Ascending aorta (tissue), 2 donors: ENCODE results near the gene ADAMTS3. TPM values are rescaled to one million over a fixed set of nuclear protein-coding genes. Genes with fewer than 3 reads are reported as not detected.

Source experiments
- DNase-seq, 2 donors: peaks; one replicate each; pipeline ENCODE4 v3.0.0-alpha.2; 2019; ENCODE audit warnings: low spot score in 2 of 2
- H3K27ac ChIP-seq, 2 donors: fragments of 200-600 bp; sonication (generic); one replicate each; pipeline ENCODE4 v1.5.1; 2016 to 2017; ENCODE audit warnings: mild to moderate bottlenecking in 1 of 2
- H3K27me3 ChIP-seq: fragments of 200-600 bp; sonication (generic); one replicate; pipeline ENCODE4 v1.5.1; 2017
- H3K36me3 ChIP-seq, 2 donors: fragments of 200-600 bp; sonication (generic); one replicate each; pipeline ENCODE4 v1.5.1; 2016
- H3K4me1 ChIP-seq, 2 donors: fragments of 200-600 bp; sonication (generic); one replicate each; pipeline ENCODE4 v1.5.1; 2016 to 2017; ENCODE audit warnings: mild to moderate bottlenecking in 1 of 2
- H3K4me3 ChIP-seq, 2 donors: fragments of 200-600 bp; sonication (generic); one replicate each; pipeline ENCODE4 v1.5.1; 2016 to 2017; ENCODE audit warnings: mild to moderate bottlenecking in 1 of 2
- H3K9me3 ChIP-seq, 2 donors: fragments of 200-600 bp; sonication (generic); one replicate each; pipeline ENCODE4 v1.5.1; 2016
- CTCF ChIP-seq, 3 experiments: fragments of 200-600 bp in 2 of 3; fragments of 450-650 bp in 1 of 3; sonication (generic) in 2 of 3; IDR thresholded peaks; one replicate each; pipeline ENCODE4 v1.5.1; 2016 to 2019; ENCODE audit warnings: antibody characterized with exemption in 3 of 3, mild to moderate bottlenecking in 1 of 3, moderate library complexity in 1 of 3
- intact Hi-C: fragments of 100-400 bp; cut with DNase I; formaldehyde crosslinking; loops from one replicate; pipeline ENCODE4 v1.15.1; 2023
- total RNA-seq: library from RNA; depleted of rRNA; stranded (reverse); fragments of >200 nt; gene quantifications from one replicate; pipeline ENCODE4 v1.1.0, GENCODE V29; 2016

The ADAMTS3 gene
- total RNA-seq, 1 donor from 2014 or later: 2.2 TPM

GRCh38 chr4:72471816-72472215 lies 97.2 kb downstream of the ADAMTS3 start:
- intact Hi-C loops: no loop called here
- no peak overlapping the region for H3K27ac ChIP-seq
- H3K4me1 ChIP-seq: no peaks in the 10 kb centered on the region
- no peaks in the 10 kb centered on the region for H3K9me3 ChIP-seq
- no peak for TF ChIP-seq CTCF (IDR thresholded peaks at IDR 0.05)
- H3K27me3 ChIP-seq: no peaks in the 10 kb centered on the region
- H3K36me3 ChIP-seq: no peaks in the 10 kb centered on the region
- DNase-seq: no peak
- no peak overlapping the region for H3K4me3 ChIP-seq

GRCh38 chr4:72468904-72469502 lies 100.0 kb downstream of the ADAMTS3 start:
- intact Hi-C loops: loop anchor here (2.0 to 5.0 kb wide), 2 partner anchors 142 to 172 kb away; no protein-coding TSS in a partner anchor
- H3K27ac ChIP-seq: no peak overlapping the region
- no peak for DNase-seq
- no peaks in the 10 kb centered on the region for H3K4me1 ChIP-seq
- H3K36me3 ChIP-seq: no peaks in the 10 kb centered on the region
- no peaks in the 10 kb centered on the region for H3K27me3 ChIP-seq
- no peaks in the 10 kb centered on the region for H3K9me3 ChIP-seq
- H3K4me3 ChIP-seq: no peak overlapping the region
- peak; percentile 16 to 62 (median 32) for TF ChIP-seq CTCF (IDR thresholded peaks at IDR 0.05)

- Histone ChIP-seq H3K4me1 (no peaks in the 10 kb centered on the region), H3K36me3 (no peaks in the 10 kb centered on the region), H3K27ac (no peak overlapping the region), H3K4me3 (no peak overlapping the region), H3K9me3 (no peaks in the 10 kb centered on the region), H3K27me3 (no peaks in the 10 kb centered on the region)
- no peak for TF ChIP-seq CTCF (IDR thresholded peaks at IDR 0.05)
- DNase-seq: no peak
- intact Hi-C loops: loop anchor here (2.0 to 5.0 kb wide), 2 partner anchors 141 to 170 kb away; no protein-coding TSS in a partner anchor
Observed at GRCh38 chr4:72467633-72468032, 101.4 kb downstream of the ADAMTS3 start.

DNA sequence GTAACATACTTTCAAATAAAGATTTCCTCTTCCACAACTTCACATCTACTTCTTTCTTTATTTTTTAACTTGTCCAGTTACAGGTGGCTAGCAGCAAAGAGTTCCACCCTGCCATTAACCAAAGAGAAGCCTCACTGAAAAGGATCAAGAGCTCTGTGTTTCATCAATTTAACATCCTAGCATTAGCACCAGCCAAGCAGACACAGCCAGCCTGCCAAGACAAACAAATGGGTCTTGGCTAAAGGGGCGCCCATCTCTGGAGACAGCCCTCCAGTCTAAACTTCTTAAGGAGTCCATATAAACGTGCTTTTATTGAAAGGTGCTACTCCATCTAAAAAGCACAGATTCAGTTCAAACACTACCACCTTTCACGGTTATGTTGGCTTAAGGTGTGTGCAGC lies 105.3 kb downstream of the ADAMTS3 start:
- Histone ChIP-seq H3K27me3 (no peaks in the 10 kb centered on the region), H3K36me3 (no peaks in the 10 kb centered on the region), H3K27ac (no peak overlapping the region), H3K4me3 (no peak overlapping the region), H3K9me3 (no peaks in the 10 kb centered on the region), H3K4me1 (no peaks in the 10 kb centered on the region)
- intact Hi-C loops: no loop called here
- no peak for DNase-seq
- no peak for TF ChIP-seq CTCF (IDR thresholded peaks at IDR 0.05)

GRCh38 chr4:72457158-72457557 lies 111.9 kb downstream of the ADAMTS3 start:
- Histone ChIP-seq H3K36me3 (no peaks in the 10 kb centered on the region), H3K27ac (no peak overlapping the region), H3K9me3 (no peaks in the 10 kb centered on the region), H3K4me3 (no peak overlapping the region), H3K4me1 (no peaks in the 10 kb centered on the region), H3K27me3 (no peaks in the 10 kb centered on the region)
- TF ChIP-seq CTCF (IDR thresholded peaks at IDR 0.05): no peak
- intact Hi-C loops: no loop called here
- DNase-seq: no peak
